LoVo (cell line): ENCODE results near the gene PLXDC2.

Experiments
- DNase-seq: peaks from one replicate; pipeline ENCODE4 v3.0.0-alpha.2; 2016; ENCODE audit warnings: low spot score

PLXDC2 gene

GRCh38 chr10:19815731-19816410, 361 bp upstream of the PLXDC2 start:
- no peak for DNase-seq

DNA sequence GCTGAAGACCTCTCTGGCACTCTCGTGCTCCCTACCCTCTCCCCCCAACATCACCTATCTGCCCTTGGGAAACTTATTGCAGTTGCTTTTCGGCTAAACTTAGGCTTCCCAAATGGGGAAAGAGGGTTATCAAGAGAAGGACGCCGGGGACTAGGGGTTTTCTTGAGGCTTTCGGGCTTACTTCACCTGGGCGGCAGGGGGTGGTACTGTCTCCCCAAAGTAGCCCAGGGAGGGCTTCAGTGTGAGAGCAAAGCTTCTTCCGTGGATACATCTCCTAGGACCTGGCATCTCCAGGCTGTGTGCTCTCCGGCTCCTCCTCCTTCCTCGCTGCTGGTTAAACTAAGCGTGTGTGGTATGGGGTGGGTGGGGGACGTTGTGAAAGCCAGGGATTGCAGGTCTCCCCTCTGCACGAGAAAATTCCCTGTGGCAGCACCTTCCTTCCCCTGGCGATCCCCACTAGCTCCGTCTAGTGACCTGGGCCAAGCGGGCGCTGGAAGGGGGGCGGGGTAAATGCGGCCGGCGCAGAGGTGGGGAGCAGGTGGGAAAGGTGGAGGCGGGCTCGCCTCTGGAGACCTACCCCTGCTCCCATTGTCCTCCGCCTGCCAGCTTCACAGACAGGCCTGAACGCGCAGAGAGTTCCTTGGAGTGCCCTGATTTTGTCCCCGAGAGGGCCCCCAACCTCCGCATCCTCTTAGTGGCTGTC, 1.1 kb downstream of the PLXDC2 start:
- no peak for DNase-seq

GRCh38 chr10:19818876-19819275, 2.6 kb downstream of the PLXDC2 start:
- DNase-seq = no peak

DNA sequence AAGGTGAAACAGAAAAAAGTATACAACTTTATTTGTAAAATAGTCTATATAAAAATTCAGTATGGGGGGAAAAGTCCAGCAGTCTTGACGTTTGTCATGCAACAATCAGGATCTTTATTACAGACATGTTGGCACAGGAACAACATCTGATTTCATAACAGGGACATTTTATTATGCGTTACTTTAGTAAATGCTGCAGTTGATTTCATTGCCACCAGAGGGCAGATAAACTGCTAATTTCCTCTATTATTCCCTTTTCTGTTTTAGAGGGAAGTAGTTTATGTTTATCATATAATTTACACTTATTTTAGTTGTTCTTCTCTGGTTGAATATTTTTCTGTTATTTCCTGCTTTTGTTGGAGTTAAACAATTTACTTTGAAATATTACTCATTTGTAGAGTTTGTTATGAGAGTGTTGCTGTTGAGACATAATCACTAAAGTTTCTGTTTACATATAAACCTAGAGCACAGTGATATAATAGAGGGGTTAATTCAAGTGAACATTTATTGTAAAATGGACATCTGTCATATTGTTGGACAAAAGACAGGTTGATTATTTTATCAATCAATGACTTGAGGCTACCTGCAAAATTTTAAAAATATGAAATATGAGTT, 3.3 kb downstream of the PLXDC2 start:
- DNase-seq = peak; percentile 46

GRCh38 chr10:19824381-19825342, 8.4 kb downstream of the PLXDC2 start:
- DNase-seq = no peak

GRCh38 chr10:19825700-19826099, 9.5 kb downstream of the PLXDC2 start:
- no peak for DNase-seq

GRCh38 chr10:19826712-19827111, 10.5 kb downstream of the PLXDC2 start:
- no peak for DNase-seq

DNA sequence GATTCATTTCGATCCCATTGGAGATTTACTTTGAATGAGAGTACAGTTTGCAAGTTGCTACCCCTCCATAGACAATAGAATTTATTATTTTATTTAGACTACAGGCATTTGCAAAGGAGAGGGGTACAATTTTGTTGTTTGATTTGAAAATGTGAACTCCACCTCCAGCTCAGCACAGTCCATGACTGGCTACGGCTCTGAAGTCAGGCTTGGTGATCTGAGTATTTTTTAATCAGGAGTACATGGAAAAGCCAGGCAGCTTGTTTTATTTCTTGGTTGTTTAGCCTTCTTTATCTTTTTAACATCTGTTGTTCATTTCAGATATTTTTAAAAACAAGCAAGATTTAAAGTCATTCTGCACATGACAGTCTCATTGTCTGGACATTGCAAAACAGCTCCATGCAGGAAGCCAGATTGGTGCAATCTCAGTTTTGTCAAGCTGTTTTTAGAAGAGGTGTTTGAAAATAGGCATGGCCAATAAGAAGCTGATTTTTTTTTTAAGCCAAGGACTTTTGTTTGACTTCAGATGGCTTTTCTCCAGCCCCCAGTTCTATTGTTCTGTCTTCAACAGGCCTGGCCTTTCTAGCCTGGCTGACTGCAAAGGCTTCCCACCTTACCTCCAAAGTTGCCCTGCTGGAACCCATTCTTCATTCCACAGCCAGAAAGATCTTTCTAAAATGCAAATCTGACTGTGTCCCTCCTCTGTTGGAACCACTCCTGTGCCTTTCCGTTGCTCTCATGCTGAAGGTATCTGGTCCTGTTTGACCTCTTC, 12.2 kb downstream of the PLXDC2 start:
- no peak for DNase-seq

GRCh38 chr10:19832699-19833098, 16.5 kb downstream of the PLXDC2 start:
- DNase-seq = no peak

- no peak for DNase-seq
These were observed 17.1 kb downstream of the PLXDC2 start for GRCh38 chr10:19833170-19833824.

- no peak for DNase-seq
These were observed 19.7 kb downstream of the PLXDC2 start for GRCh38 chr10:19835952-19836351.

DNA sequence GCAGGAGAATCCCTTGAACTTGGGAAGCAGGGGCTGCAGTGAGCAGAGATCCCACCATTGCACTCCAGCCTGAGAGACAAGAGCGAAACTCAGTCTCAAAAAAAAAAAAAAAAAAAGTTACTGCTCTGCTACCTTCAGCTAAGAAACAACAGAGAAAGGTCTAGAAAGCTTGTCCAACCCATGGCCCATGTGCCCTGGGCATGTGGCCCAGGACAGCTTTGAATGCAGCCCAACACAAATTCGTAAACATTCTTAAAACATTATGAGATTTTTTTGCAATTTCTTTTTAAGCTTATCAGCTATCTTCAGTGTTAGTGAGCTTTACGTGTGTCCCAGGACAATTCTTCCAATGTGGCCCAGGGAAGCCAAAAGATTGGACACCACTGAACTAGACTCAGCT, 22.9 kb downstream of the PLXDC2 start:
- no peak for DNase-seq

- no peak for DNase-seq
These were observed 23.3 kb downstream of the PLXDC2 start for GRCh38 chr10:19839552-19839951.

- DNase-seq = no peak
These were observed 24.5 kb downstream of the PLXDC2 start for GRCh38 chr10:19840776-19841175.

DNA sequence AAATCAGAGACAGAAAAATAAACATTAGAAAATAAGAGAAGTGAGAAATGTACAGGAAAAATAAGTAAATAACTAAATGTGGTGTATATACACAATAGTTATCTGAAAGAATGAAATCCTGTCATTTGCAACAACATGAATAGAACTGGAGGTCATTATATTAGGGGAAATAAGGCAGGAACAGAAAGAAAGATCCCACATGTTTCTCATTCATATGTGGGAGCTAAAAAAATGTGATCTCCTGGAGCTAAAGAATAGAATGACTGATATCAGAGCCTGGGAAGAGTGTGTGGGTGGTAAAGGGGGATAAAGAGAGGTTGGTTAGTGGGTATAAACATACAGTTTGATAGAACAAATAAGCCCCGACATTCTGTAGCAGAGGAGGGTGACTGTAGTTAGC, 27.3 kb downstream of the PLXDC2 start:
- no peak for DNase-seq

GRCh38 chr10:19845503-19846368, 29.5 kb downstream of the PLXDC2 start:
- DNase-seq = no peak

DNA sequence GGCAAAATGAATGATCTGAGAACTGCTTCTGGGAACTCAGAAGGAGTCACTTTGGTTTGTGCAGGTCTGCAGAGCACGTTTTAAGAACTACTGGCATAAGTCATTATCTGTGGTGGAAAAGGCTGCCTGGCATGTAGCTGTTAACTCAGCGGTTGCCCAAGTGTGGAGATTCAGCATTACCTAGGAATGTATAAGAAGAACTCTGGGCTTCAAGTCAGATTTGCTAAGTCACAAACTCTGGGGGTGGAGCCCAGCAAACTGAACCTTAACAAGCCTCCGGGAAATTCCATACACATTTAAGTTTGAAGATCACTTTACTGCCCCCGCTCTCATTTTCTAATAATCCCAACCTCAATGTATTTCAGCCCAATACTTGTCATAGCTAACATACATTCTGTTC, 31.1 kb downstream of the PLXDC2 start:
- DNase-seq = no peak

DNA sequence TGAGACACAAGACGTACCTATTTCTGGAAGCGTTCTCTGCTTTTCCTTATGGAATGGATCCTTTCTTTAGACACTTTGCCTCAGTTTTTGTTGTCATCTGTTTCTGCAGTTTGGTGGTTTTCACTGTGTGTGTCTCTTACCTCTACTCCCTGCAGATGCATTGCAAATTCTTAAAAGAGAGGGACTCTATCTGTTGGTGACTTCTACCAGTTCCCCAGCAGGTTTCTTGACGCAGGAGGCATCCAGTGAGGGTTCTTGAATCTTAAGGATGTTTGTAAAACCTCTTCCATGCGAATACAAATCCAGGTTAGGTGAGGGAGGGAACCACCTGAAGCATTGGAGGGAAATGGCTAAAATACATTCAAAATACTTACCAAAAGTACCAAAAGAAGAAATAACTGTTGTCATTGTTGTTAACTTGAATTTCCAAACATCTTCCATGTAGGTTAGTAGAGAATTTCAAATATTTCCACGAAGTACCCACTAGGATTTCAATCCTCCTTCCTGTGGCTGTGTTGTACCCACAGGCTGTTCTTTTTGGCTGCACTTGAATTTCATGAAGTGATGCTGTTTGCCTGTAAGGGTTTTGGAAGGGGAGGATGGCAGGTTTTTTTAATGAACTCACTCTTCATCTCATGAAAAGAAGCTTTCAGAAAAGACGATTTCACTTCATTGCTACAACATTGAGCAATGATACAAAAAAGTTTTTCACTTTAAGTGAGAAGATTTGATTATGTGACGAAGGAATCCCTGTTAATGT, 32.2 kb downstream of the PLXDC2 start:
- no peak for DNase-seq

GRCh38 chr10:19853831-19854230, 37.6 kb downstream of the PLXDC2 start:
- no peak for DNase-seq
